ENCODE data around the gene MSL1.

The MSL1 gene

GRCh38 chr17:40089077-40089895, 32.5 kb upstream of the MSL1 start:
- peaks cover 0 to 2% (median 0%) of the 10 kb centered on the region in 11 experiments; a peak in 1 of 22 replicates for H4K20me1 ChIP-seq
- H3K4me3 ChIP-seq, result no peak overlapping the region
- peak overlapping the region; percentile 74 to 100 (median 95) for H3K4me2 ChIP-seq
- no peaks in the 10 kb centered on the region for H3K27me3 ChIP-seq
- H3K27ac ChIP-seq, result peak overlapping the region in 10 of 11 experiments; percentile 24 to 73 (median 54); a peak in 17 of 22 replicates
- no peak for TF ChIP-seq Cebpa-rat (IDR thresholded peaks at IDR 0.05)
- H3K36me3 ChIP-seq, result peaks cover 30 to 67% (median 52%) of the 10 kb centered on the region in 11 experiments
- peaks cover 53 to 59% (median 54%) of the 10 kb centered on the region in 10 experiments for H3K4me1 ChIP-seq
- H3K9ac ChIP-seq, result peak overlapping the region in 10 of 11 experiments; percentile 13 to 62 (median 48); a peak in 17 of 22 replicates
- H3K9me3 ChIP-seq (replicated peaks in 1 of 11), result no peaks in the 10 kb centered on the region

GRCh38 chr17:40090237-40091119, 31.3 kb upstream of the MSL1 start:
- Histone ChIP-seq H3K9me3 (replicated peaks in 1 of 11) (no peaks in the 10 kb centered on the region), H3K4me2 (peak overlapping the region; percentile 74 to 100 (median 95)), H3K27ac (peak overlapping the region in 8 of 11 experiments; percentile 24 to 73 (median 49); a peak in 14 of 22 replicates), H4K20me1 (peaks cover 0 to 7% (median 0%) of the 10 kb centered on the region in 11 experiments; a peak in 1 of 22 replicates), H3K4me3 (no peak overlapping the region; a peak in 2 of 20 replicates), H3K36me3 (peaks cover 23 to 66% (median 49%) of the 10 kb centered on the region in 11 experiments), H3K27me3 (no peaks in the 10 kb centered on the region), H3K4me1 (peaks cover 65 to 71% (median 66%) of the 10 kb centered on the region in 10 experiments), H3K9ac (peak overlapping the region in 9 of 11 experiments; percentile 13 to 62 (median 50); a peak in 14 of 22 replicates)
- TF ChIP-seq Cebpa-rat (IDR thresholded peaks at IDR 0.05), result no peak

GRCh38 chr17:40091691-40092397, 29.9 kb upstream of the MSL1 start:
- H3K4me1 ChIP-seq, result peaks cover 74 to 81% (median 75%) of the 10 kb centered on the region in 10 experiments
- peaks cover 12 to 60% (median 38%) of the 10 kb centered on the region in 11 experiments for H3K36me3 ChIP-seq
- no peak for TF ChIP-seq Cebpa-rat (IDR thresholded peaks at IDR 0.05)
- H3K4me3 ChIP-seq, result peak overlapping the region in 1 of 10 experiments; percentile 47; a peak in 2 of 20 replicates
- H3K27me3 ChIP-seq, result no peaks in the 10 kb centered on the region
- H4K20me1 ChIP-seq, result peaks cover 0 to 7% (median 0%) of the 10 kb centered on the region in 11 experiments; a peak in 1 of 22 replicates
- peak overlapping the region; percentile 87 to 100 (median 96) for H3K4me2 ChIP-seq
- H3K27ac ChIP-seq, result peak overlapping the region in 8 of 11 experiments; percentile 42 to 98 (median 92); a peak in 10 of 22 replicates
- no peaks in the 10 kb centered on the region for H3K9me3 ChIP-seq (replicated peaks in 1 of 11)
- H3K9ac ChIP-seq, result peak overlapping the region in 6 of 11 experiments; percentile 21 to 88 (median 64); a peak in 10 of 22 replicates

- Histone ChIP-seq H3K27ac (peak overlapping the region in 10 of 11 experiments; percentile 55 to 98 (median 92); a peak in 21 of 22 replicates), H3K4me1 (peaks cover 81 to 88% (median 83%) of the 10 kb centered on the region in 10 experiments), H3K4me3 (peak overlapping the region in 7 of 10 experiments; percentile 15 to 48 (median 28); a peak in 10 of 20 replicates), H3K4me2 (peak overlapping the region; percentile 87 to 100 (median 96)), H3K9me3 (replicated peaks in 1 of 11) (no peaks in the 10 kb centered on the region), H3K9ac (peak overlapping the region; percentile 48 to 88 (median 65); a peak in 20 of 22 replicates), H3K36me3 (peaks cover 5 to 57% (median 37%) of the 10 kb centered on the region in 11 experiments; a peak in 21 of 22 replicates), H3K27me3 (no peaks in the 10 kb centered on the region), H4K20me1 (peaks cover 0 to 7% (median 0%) of the 10 kb centered on the region in 11 experiments; a peak in 1 of 22 replicates)
- TF ChIP-seq Cebpa-rat (IDR thresholded peaks at IDR 0.05), result no peak
Observed at GRCh38 chr17:40092581-40092980, 29.2 kb upstream of the MSL1 start.

- H3K9me3 ChIP-seq (replicated peaks in 1 of 11), result no peaks in the 10 kb centered on the region
- peak overlapping the region in 9 of 10 experiments; percentile 0 to 48 (median 28); a peak in 14 of 20 replicates for H3K4me3 ChIP-seq
- peak overlapping the region in 10 of 11 experiments; percentile 55 to 98 (median 92); a peak in 21 of 22 replicates for H3K27ac ChIP-seq
- H3K4me2 ChIP-seq, result peak overlapping the region; percentile 87 to 100 (median 96)
- peak overlapping the region; percentile 48 to 88 (median 65); a peak in 20 of 22 replicates for H3K9ac ChIP-seq
- no peaks in the 10 kb centered on the region for H3K27me3 ChIP-seq
- TF ChIP-seq Cebpa-rat (IDR thresholded peaks at IDR 0.05), result no peak
- peaks cover 0 to 52% (median 32%) of the 10 kb centered on the region in 11 experiments; a peak in 21 of 22 replicates for H3K36me3 ChIP-seq
- H3K4me1 ChIP-seq, result peaks cover 86 to 93% (median 88%) of the 10 kb centered on the region in 10 experiments
- H4K20me1 ChIP-seq, result peaks cover 0 to 7% (median 0%) of the 10 kb centered on the region in 11 experiments; a peak in 1 of 22 replicates
Observed at GRCh38 chr17:40093005-40093579, 28.7 kb upstream of the MSL1 start.

- Histone ChIP-seq H3K27me3 (no peaks in the 10 kb centered on the region), H3K4me1 (peaks cover 92 to 95% (median 94%) of the 10 kb centered on the region in 10 experiments), H3K4me3 (peak overlapping the region in 7 of 10 experiments; percentile 0 to 48 (median 34); a peak in 9 of 20 replicates), H3K36me3 (peaks cover 0 to 46% (median 27%) of the 10 kb centered on the region in 11 experiments; a peak in 15 of 22 replicates), H3K4me2 (peak overlapping the region; percentile 87 to 100 (median 96)), H3K9ac (peak overlapping the region; percentile 48 to 88 (median 65); a peak in 20 of 22 replicates), H4K20me1 (peaks cover 0 to 7% (median 0%) of the 10 kb centered on the region in 11 experiments; a peak in 1 of 22 replicates), H3K9me3 (replicated peaks in 1 of 11) (no peaks in the 10 kb centered on the region), H3K27ac (peak overlapping the region in 10 of 11 experiments; percentile 55 to 98 (median 92); a peak in 21 of 22 replicates)
- no peak for TF ChIP-seq Cebpa-rat (IDR thresholded peaks at IDR 0.05)
Observed at GRCh38 chr17:40093580-40094201, 28.1 kb upstream of the MSL1 start.

- Histone ChIP-seq H3K4me3 (peak overlapping the region in 3 of 10 experiments; percentile 14 to 50 (median 50); a peak in 4 of 20 replicates), H3K36me3 (peaks cover 0 to 37% (median 23%) of the 10 kb centered on the region in 11 experiments; a peak in 15 of 22 replicates), H3K4me2 (peak overlapping the region; percentile 87 to 100 (median 96)), H3K27ac (peak overlapping the region in 10 of 11 experiments; percentile 68 to 98 (median 92); a peak in 19 of 22 replicates), H3K4me1 (peaks cover 84 to 95% (median 93%) of the 10 kb centered on the region in 10 experiments), H3K9me3 (replicated peaks in 1 of 11) (no peaks in the 10 kb centered on the region), H3K9ac (peak overlapping the region in 9 of 11 experiments; percentile 69 to 88 (median 79); a peak in 15 of 22 replicates), H4K20me1 (peaks cover 0 to 7% (median 0%) of the 10 kb centered on the region in 11 experiments; a peak in 1 of 22 replicates), H3K27me3 (no peaks in the 10 kb centered on the region)
- no peak for TF ChIP-seq Cebpa-rat (IDR thresholded peaks at IDR 0.05)
Observed at GRCh38 chr17:40094874-40095273, 26.9 kb upstream of the MSL1 start.
